Measurements from ENCODE around the gene UST.

The UST gene

GRCh38 chr6:148746363-148747144, at the start of gene UST:
TSS of gene UST (plus strand) at chr6:148747030. CDS start at chr6:148747431, 401 bp downstream.
- Mint-ChIP-seq H3K4me3 (peak within 1 kb of the TSS; percentile 92), H3K27me3 (ENCODE audit: low read depth) (peaks cover 81% of the 10 kb centered on the region), H3K4me1 (ENCODE audit: low read depth) (peaks cover 17% of the 10 kb centered on the region), H3K36me3 (ENCODE audit: low read depth) (no peaks in the 10 kb centered on the region), H3K9me3 (no peaks in the 10 kb centered on the region), H3K27ac (peak within 1 kb of the TSS; percentile 68)
- peak; percentile 38 for DNase-seq (ENCODE audit: low spot score)

GRCh38 chr6:148697895-148698440, 48.9 kb upstream of the UST start:
- no peak for DNase-seq (ENCODE audit: low spot score)
- Mint-ChIP-seq H3K4me3 (no peak overlapping the region), H3K27me3 (ENCODE audit: low read depth) (peaks cover 3% of the 10 kb centered on the region)

GRCh38 chr6:148698671-148699180, 48.1 kb upstream of the UST start:
- H3K4me3 Mint-ChIP-seq, result no peak overlapping the region
- DNase-seq (ENCODE audit: low spot score), result no peak
- H3K36me3 Mint-ChIP-seq (ENCODE audit: low read depth), result peaks cover 4% of the 10 kb centered on the region
- peaks cover 11% of the 10 kb centered on the region for H3K4me1 Mint-ChIP-seq (ENCODE audit: low read depth)
- peaks cover 15% of the 10 kb centered on the region for H3K9me3 Mint-ChIP-seq
- peaks cover 9% of the 10 kb centered on the region for H3K27me3 Mint-ChIP-seq (ENCODE audit: low read depth)
- H3K27ac Mint-ChIP-seq, result no peak overlapping the region

More at GRCh38 chr6:148697895-148698440, 48.9 kb upstream of the UST start:
- H3K9me3 Mint-ChIP-seq, result peaks cover 9% of the 10 kb centered on the region
- peaks cover 11% of the 10 kb centered on the region for H3K4me1 Mint-ChIP-seq (ENCODE audit: low read depth)
- no peak overlapping the region for H3K27ac Mint-ChIP-seq
- peaks cover 2% of the 10 kb centered on the region for H3K36me3 Mint-ChIP-seq (ENCODE audit: low read depth)

- peaks cover 15% of the 10 kb centered on the region for H3K9me3 Mint-ChIP-seq
- no peak for DNase-seq (ENCODE audit: low spot score)
- H3K4me1 Mint-ChIP-seq (ENCODE audit: low read depth), result peaks cover 11% of the 10 kb centered on the region
- peaks cover 4% of the 10 kb centered on the region for H3K36me3 Mint-ChIP-seq (ENCODE audit: low read depth)
- peaks cover 15% of the 10 kb centered on the region for H3K27me3 Mint-ChIP-seq (ENCODE audit: low read depth)
- H3K4me3 Mint-ChIP-seq, result peak overlapping the region; percentile 86
- peak overlapping the region; percentile 83 for H3K27ac Mint-ChIP-seq
Measured at GRCh38 chr6:148700047-148700715, 46.6 kb upstream of the UST start.

GRCh38 chr6:148700741-148701311, 46.0 kb upstream of the UST start:
- Mint-ChIP-seq H3K27me3 (ENCODE audit: low read depth) (peaks cover 15% of the 10 kb centered on the region), H3K4me3 (peak overlapping the region; percentile 86), H3K4me1 (ENCODE audit: low read depth) (peaks cover 11% of the 10 kb centered on the region)

GRCh38 chr6:148701375-148701774, 45.5 kb upstream of the UST start:
- Mint-ChIP-seq H3K27me3 (ENCODE audit: low read depth) (peaks cover 15% of the 10 kb centered on the region), H3K36me3 (ENCODE audit: low read depth) (peaks cover 4% of the 10 kb centered on the region), H3K9me3 (peaks cover 15% of the 10 kb centered on the region), H3K4me3 (peak overlapping the region; percentile 86), H3K4me1 (ENCODE audit: low read depth) (peaks cover 11% of the 10 kb centered on the region), H3K27ac (peak overlapping the region; percentile 83)
- DNase-seq (ENCODE audit: low spot score), result no peak

More at GRCh38 chr6:148700741-148701311, 46.0 kb upstream of the UST start:
- peak; percentile 8 for DNase-seq (ENCODE audit: low spot score)
- H3K27ac Mint-ChIP-seq, result peak overlapping the region; percentile 83
- peaks cover 4% of the 10 kb centered on the region for H3K36me3 Mint-ChIP-seq (ENCODE audit: low read depth)
- H3K9me3 Mint-ChIP-seq, result peaks cover 15% of the 10 kb centered on the region

- no peak for DNase-seq (ENCODE audit: low spot score)
- Mint-ChIP-seq H3K27me3 (ENCODE audit: low read depth) (peaks cover 15% of the 10 kb centered on the region), H3K4me1 (ENCODE audit: low read depth) (peaks cover 11% of the 10 kb centered on the region), H3K9me3 (peaks cover 15% of the 10 kb centered on the region), H3K36me3 (ENCODE audit: low read depth) (peaks cover 4% of the 10 kb centered on the region), H3K4me3 (no peak overlapping the region), H3K27ac (no peak overlapping the region)
Measured at GRCh38 chr6:148703900-148704299, 42.9 kb upstream of the UST start.

- Mint-ChIP-seq H3K27me3 (ENCODE audit: low read depth) (peaks cover 15% of the 10 kb centered on the region), H3K36me3 (ENCODE audit: low read depth) (peaks cover 4% of the 10 kb centered on the region), H3K9me3 (peaks cover 15% of the 10 kb centered on the region), H3K4me3 (no peak overlapping the region), H3K4me1 (ENCODE audit: low read depth) (peaks cover 11% of the 10 kb centered on the region), H3K27ac (no peak overlapping the region)
- DNase-seq (ENCODE audit: low spot score), result no peak
Measured at GRCh38 chr6:148704400-148705246, 42.2 kb upstream of the UST start.

GRCh38 chr6:148708707-148709106, 38.1 kb upstream of the UST start:
- Mint-ChIP-seq H3K27me3 (ENCODE audit: low read depth) (peaks cover 6% of the 10 kb centered on the region), H3K27ac (no peak overlapping the region), H3K4me1 (ENCODE audit: low read depth) (peaks cover 6% of the 10 kb centered on the region), H3K4me3 (no peak overlapping the region), H3K9me3 (peaks cover 9% of the 10 kb centered on the region), H3K36me3 (ENCODE audit: low read depth) (peaks cover 2% of the 10 kb centered on the region)
- no peak for DNase-seq (ENCODE audit: low spot score)

- Mint-ChIP-seq H3K36me3 (ENCODE audit: low read depth) (peaks cover 4% of the 10 kb centered on the region), H3K9me3 (peaks cover 16% of the 10 kb centered on the region), H3K4me1 (ENCODE audit: low read depth) (peaks cover 6% of the 10 kb centered on the region), H3K4me3 (no peak overlapping the region), H3K27me3 (ENCODE audit: low read depth) (no peaks in the 10 kb centered on the region), H3K27ac (no peak overlapping the region)
- DNase-seq (ENCODE audit: low spot score), result no peak
Measured at GRCh38 chr6:148709577-148709976, 37.3 kb upstream of the UST start.

- H3K9me3 Mint-ChIP-seq, result peaks cover 22% of the 10 kb centered on the region
- H3K4me3 Mint-ChIP-seq, result no peak overlapping the region
- no peak overlapping the region for H3K27ac Mint-ChIP-seq
- H3K36me3 Mint-ChIP-seq (ENCODE audit: low read depth), result peaks cover 4% of the 10 kb centered on the region
- no peak for DNase-seq (ENCODE audit: low spot score)
- peaks cover 6% of the 10 kb centered on the region for H3K4me1 Mint-ChIP-seq (ENCODE audit: low read depth)
- no peaks in the 10 kb centered on the region for H3K27me3 Mint-ChIP-seq (ENCODE audit: low read depth)
Measured at GRCh38 chr6:148711833-148712654, 34.8 kb upstream of the UST start.

GRCh38 chr6:148713033-148713738, 33.6 kb upstream of the UST start:
- no peak overlapping the region for H3K27ac Mint-ChIP-seq
- H3K9me3 Mint-ChIP-seq, result peaks cover 22% of the 10 kb centered on the region
- peaks cover 4% of the 10 kb centered on the region for H3K36me3 Mint-ChIP-seq (ENCODE audit: low read depth)
- no peak overlapping the region for H3K4me3 Mint-ChIP-seq
- H3K27me3 Mint-ChIP-seq (ENCODE audit: low read depth), result no peaks in the 10 kb centered on the region
- peaks cover 6% of the 10 kb centered on the region for H3K4me1 Mint-ChIP-seq (ENCODE audit: low read depth)
- no peak for DNase-seq (ENCODE audit: low spot score)

Measured in T-helper 2 cell treated with Interferon-gamma antibody and Interleukin-4, amounts not matched to agents 5 μg/mL and 100 μg/mL, for 36 hours (primary cell).